Neutrophil (primary cell): ENCODE measurements around the gene CPHXL2.

Experiments
- H3K27ac ChIP-seq: fragments of 200-600 bp; sonication (generic); 2 replicates; pipeline ENCODE4 v1.5.1; 2016; ENCODE audit warnings: mild to moderate bottlenecking, moderate library complexity
- H3K27me3 ChIP-seq: fragments of 200-600 bp; sonication (generic); 2 replicates; pipeline ENCODE4 v1.6.0; 2016; ENCODE audit warnings: mild to moderate bottlenecking
- H3K36me3 ChIP-seq: fragments of 200-600 bp; sonication (generic); 2 replicates; pipeline ENCODE4 v1.5.1; 2017
- H3K4me1 ChIP-seq, 2 experiments: fragments of 200-600 bp in 1 of 2; sonication (generic) in 1 of 2; 1 replicate in 1 of 2; 2 replicates in 1 of 2; pipeline versions ENCODE4 v1.5.1 to v1.6.1; 2013 to 2016; ENCODE audit warnings: low read depth in 1 of 2, low read length in 1 of 2, mild to moderate bottlenecking in 1 of 2, moderate library complexity in 1 of 2; ENCODE audit not compliant: control insufficient read depth in 1 of 2, insufficient read depth in 1 of 2
- H3K4me3 ChIP-seq, 2 experiments: fragments of 200-600 bp in 1 of 2; sonication (generic) in 1 of 2; 1 replicate in 1 of 2; 2 replicates in 1 of 2; pipeline ENCODE4 v1.5.1; 2013 to 2016; ENCODE audit warnings: low read depth in 1 of 2, low read length in 1 of 2, mild to moderate bottlenecking in 1 of 2, moderate library complexity in 1 of 2
- H3K9me3 ChIP-seq: fragments of 200-600 bp; sonication (generic); 2 replicates; pipeline ENCODE4 v1.5.1; 2016
- CTCF ChIP-seq: fragments of 200-600 bp; sonication (generic); IDR thresholded peaks from 2 replicates; pipeline ENCODE4 v1.5.1; 2016; ENCODE audit warnings: antibody characterized with exemption

The CPHXL2 gene

GRCh38 chr16:75627851-75628250 lies 49.0 kb downstream of the CPHXL2 start:
- Histone ChIP-seq H3K27ac (peak overlapping the region; percentile 37), H3K27me3 (no peaks in the 10 kb centered on the region), H3K4me3 (no peak overlapping the region)

GRCh38 chr16:75626806-75627205 lies 50.0 kb downstream of the CPHXL2 start:
- no peak overlapping the region for H3K27ac ChIP-seq
- TF ChIP-seq CTCF, result no peak
- H3K36me3 ChIP-seq, result peaks cover 58% of the 10 kb centered on the region

More at GRCh38 chr16:75627851-75628250, 49.0 kb downstream of the CPHXL2 start:
- no peak for TF ChIP-seq CTCF
- H3K36me3 ChIP-seq, result peaks cover 68% of the 10 kb centered on the region
- H3K4me1 ChIP-seq, result peaks cover 14 to 22% of the 10 kb centered on the region in 2 experiments
- H3K9me3 ChIP-seq, result no peaks in the 10 kb centered on the region

GRCh38 chr16:75624921-75625334 lies 51.9 kb downstream of the CPHXL2 start:
- TF ChIP-seq CTCF, result no peak
- no peaks in the 10 kb centered on the region for H3K9me3 ChIP-seq
- no peaks in the 10 kb centered on the region for H3K27me3 ChIP-seq
- H3K4me1 ChIP-seq, result peaks cover 35 to 50% of the 10 kb centered on the region in 2 experiments
- H3K36me3 ChIP-seq, result peaks cover 42% of the 10 kb centered on the region
- no peak overlapping the region for H3K27ac ChIP-seq
- no peak overlapping the region for H3K4me3 ChIP-seq

More at GRCh38 chr16:75626806-75627205, 50.0 kb downstream of the CPHXL2 start:
- no peaks in the 10 kb centered on the region for H3K9me3 ChIP-seq
- H3K27me3 ChIP-seq, result no peaks in the 10 kb centered on the region
- H3K4me1 ChIP-seq, result peaks cover 24 to 32% of the 10 kb centered on the region in 2 experiments
- H3K4me3 ChIP-seq, result no peak overlapping the region

- peaks cover 29% of the 10 kb centered on the region for H3K36me3 ChIP-seq
- H3K9me3 ChIP-seq, result no peaks in the 10 kb centered on the region
- peak; percentile 19 for TF ChIP-seq CTCF
- H3K4me3 ChIP-seq, result peak within 1 kb of the TSS; percentile 76 to 81
- peaks cover 28 to 45% of the 10 kb centered on the region in 2 experiments for H3K4me1 ChIP-seq
- no peaks in the 10 kb centered on the region for H3K27me3 ChIP-seq
- peak within 1 kb of the TSS; percentile 89 for H3K27ac ChIP-seq
These were observed 53.8 kb downstream of the CPHXL2 start, which contains the start of gene ADAT1 for GRCh38 chr16:75622761-75623605. ADAT1 (minus strand) TSS chr16:75623281; CDS start chr16:75620799, 2,482 bp downstream.

- peaks cover 30% of the 10 kb centered on the region for H3K36me3 ChIP-seq
- H3K27me3 ChIP-seq, result no peaks in the 10 kb centered on the region
- no peaks in the 10 kb centered on the region for H3K9me3 ChIP-seq
- no peak overlapping the region for H3K27ac ChIP-seq
- H3K4me3 ChIP-seq, result no peak overlapping the region
- no peak for TF ChIP-seq CTCF
- H3K4me1 ChIP-seq, result peaks cover 21 to 36% of the 10 kb centered on the region in 2 experiments
These were observed 55.7 kb downstream of the CPHXL2 start for GRCh38 chr16:75621170-75621477.
